Measurements from ENCODE around the gene CEBPZOS.
A peak's percentile ranks its signal among the peaks of the same experiment; 100 is the strongest.
"Not testable (repeated sequence)": the region's sequence is repeated elsewhere in the genome, so short reads cannot be mapped to it uniquely, and the experiment has no call there.

Gene CEBPZOS

DNA sequence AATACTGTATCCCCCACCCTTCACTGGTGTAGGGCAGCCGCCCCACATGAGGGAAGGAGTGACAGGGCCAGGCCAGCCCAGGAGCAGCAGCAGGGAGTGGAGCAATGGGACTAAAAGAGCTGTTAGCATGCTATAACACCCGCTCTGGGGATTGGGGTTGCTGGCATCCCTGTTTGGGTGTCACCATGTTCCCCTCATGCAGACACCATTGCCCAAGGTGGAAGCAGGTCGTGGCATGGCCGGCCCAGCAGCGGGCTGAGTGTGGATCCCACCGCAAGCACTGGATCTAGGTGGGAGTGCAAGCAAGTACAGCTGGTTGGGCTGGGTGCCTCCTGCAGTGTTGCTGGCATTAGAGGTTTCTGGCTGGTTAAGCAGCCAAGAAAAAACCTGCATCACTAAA is 4.5 kb upstream of the CEBPZOS start:
- no peak for DNase-seq

- no peak for DNase-seq
These were observed 3.7 kb upstream of the CEBPZOS start for GRCh38 chr2:37192551-37192950.

- not testable (repeated sequence) for DNase-seq
These were observed 405 bp upstream of the CEBPZOS start for GRCh38 chr2:37195862-37196319.

GRCh38 chr2:37198681-37199065 is 2.4 kb downstream of the CEBPZOS start:
- DNase-seq = no peak

DNA sequence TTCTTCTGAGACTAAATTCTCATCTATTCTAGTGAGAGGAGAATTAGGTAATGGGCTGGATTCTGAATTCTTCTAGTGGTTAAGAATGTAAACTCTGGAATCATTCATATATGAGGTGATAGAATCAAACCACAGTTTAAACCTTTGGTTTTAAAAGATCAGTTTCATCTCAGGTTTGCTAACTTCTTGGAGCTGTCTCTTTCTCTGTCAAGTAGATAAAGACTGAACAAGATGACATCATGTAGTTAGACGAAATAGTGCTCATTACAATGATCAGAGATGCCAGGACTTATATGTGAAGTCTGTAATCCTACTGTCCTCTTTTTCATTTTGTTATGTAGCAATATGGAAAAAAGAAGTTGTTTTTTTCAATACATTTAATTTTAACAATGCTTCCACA is 4.9 kb downstream of the CEBPZOS start:
- DNase-seq = no peak

GRCh38 chr2:37201766-37202165 is 5.5 kb downstream of the CEBPZOS start:
- no peak for DNase-seq

- DNase-seq = no peak
These were observed 7.4 kb downstream of the CEBPZOS start for GRCh38 chr2:37203708-37204107.

DNA sequence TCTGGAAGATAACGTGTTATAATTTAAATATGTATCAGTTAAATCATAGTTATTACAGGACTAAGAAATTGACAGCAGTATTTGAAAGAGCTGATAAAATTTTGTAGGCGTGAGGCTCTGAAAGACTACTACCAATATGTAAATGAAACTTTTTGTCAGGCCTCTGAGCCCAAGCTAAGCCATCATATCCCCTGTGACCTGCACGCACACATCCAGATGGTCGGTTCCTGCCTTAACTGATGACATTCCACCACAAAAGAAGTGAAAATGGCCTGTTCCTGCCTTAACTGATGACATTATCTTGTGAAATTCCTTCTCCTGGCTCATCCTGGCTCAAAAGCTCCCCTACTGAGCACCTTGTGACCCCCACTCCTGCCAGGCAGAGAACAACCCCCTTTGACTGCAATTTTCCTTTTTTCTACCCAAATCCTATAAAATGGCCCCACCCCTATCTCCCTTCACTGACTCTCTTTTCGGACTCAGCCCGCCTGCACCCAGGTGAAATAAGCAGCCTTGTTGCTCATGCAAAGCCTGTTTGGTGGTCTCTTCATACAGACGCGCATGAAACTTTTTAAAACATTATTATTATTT is 8.9 kb downstream of the CEBPZOS start:
- DNase-seq = not testable (repeated sequence)

- no peak for DNase-seq
These were observed 9.5 kb downstream of the CEBPZOS start for GRCh38 chr2:37205689-37206341.

GRCh38 chr2:37206760-37207159 is 10.5 kb downstream of the CEBPZOS start:
- DNase-seq = not testable (repeated sequence)

GRCh38 chr2:37211212-37211611 is 14.9 kb downstream of the CEBPZOS start:
- DNase-seq = no peak

GRCh38 chr2:37211939-37212338 is 15.6 kb downstream of the CEBPZOS start:
- no peak for DNase-seq

DNA sequence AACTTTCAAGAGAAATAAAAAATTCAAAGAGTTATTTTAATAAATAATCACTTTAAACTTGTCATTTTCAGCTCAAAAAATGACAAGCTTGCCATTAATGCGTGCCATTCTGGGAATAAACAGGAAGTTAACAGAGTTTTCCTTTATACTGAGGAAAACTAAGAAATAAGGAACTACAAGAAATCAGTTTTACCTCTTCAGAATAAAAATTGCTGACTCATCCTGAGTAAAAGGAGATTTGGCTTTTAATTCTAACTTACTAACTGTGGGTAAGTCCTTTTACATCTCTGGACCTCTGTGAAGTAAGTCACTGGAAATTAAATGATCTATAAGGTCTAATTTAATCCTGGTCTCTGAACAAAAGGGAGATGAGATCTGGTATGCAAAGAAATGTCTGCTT is 19.0 kb downstream of the CEBPZOS start:
- no peak for DNase-seq

DNA sequence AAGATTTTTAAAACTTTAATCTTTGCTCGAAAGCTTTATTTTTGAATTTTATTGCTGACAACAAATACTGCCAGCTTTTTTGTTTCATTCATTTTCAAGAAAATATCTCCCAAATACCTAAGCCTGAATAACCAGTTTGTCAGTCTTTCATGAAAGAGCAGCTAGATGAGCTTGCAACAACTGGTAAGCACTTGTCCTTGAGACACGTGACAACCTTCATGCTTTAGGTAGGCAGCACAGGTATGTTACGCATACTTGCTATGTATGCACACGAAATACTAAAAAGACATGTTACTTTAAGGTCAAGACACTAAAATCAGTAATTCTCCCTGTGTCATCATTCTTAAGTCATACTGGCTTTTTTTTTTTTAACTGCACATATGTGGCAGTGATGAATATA is 22.8 kb downstream of the CEBPZOS start:
- DNase-seq = no peak

- DNase-seq = no peak
These were observed 26.8 kb downstream of the CEBPZOS start for GRCh38 chr2:37223131-37223530.

DNA sequence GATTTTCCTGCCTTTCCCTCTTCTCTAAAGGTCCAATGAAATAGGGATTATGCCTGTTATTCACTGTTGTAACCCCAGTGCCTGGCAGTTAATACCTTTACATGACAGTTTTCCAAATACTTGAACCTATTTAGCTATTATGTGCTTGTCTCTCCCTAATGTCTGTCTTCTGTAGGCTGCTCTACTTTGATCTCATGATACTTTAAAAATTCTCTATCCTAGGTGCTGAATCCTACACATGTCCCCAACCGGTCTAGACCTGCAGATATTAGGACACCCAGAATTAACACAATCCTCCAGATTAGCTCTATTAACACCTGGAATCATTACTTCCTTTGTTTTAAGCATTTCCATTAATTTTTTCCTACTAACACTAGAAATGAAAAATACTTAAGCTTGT is 27.8 kb downstream of the CEBPZOS start:
- DNase-seq = no peak

- not testable (repeated sequence) for DNase-seq
These were observed 28.8 kb downstream of the CEBPZOS start for GRCh38 chr2:37225129-37225528.

- no peak for DNase-seq
These were observed 30.6 kb downstream of the CEBPZOS start for GRCh38 chr2:37226863-37227262.

DNA sequence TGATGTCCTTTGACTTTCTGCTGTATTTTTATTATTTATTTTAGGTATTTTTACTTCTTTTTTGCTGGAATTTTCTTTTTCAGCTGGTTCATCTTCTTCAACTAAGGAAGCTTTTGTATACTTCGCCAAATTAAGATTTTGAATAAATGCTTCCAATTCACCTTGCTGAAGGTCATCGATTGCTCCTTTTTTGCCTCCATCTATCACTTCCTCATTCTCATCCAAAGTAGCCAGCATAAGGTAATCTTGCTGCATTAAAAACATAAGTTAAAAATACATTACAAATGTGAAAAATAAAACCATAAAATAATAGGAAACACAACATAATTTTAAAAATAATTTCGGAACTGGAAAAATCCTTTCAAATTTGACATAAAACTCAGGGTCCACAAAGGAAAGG is 32.5 kb downstream of the CEBPZOS start:
- DNase-seq = no peak

DNA sequence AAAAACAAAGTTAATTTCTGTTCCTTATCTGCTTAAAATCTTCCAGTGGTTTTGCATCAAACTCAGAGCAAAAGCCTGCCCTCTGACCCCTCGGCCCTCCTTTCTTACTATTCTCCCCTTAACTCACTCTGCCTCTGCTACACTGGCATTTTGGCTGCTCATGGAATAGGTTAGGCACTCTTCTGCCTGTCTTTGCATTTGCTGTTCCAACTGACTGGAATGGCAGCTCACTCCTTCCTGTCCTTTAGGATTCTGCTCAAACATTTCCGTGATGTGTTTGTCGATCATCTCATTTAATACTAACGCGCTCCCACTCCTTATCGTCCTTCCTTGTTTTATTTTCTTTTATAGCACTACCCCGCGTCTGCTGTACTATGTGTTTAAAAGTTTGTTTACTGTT is 34.3 kb downstream of the CEBPZOS start:
- DNase-seq = peak; percentile 2

DNA sequence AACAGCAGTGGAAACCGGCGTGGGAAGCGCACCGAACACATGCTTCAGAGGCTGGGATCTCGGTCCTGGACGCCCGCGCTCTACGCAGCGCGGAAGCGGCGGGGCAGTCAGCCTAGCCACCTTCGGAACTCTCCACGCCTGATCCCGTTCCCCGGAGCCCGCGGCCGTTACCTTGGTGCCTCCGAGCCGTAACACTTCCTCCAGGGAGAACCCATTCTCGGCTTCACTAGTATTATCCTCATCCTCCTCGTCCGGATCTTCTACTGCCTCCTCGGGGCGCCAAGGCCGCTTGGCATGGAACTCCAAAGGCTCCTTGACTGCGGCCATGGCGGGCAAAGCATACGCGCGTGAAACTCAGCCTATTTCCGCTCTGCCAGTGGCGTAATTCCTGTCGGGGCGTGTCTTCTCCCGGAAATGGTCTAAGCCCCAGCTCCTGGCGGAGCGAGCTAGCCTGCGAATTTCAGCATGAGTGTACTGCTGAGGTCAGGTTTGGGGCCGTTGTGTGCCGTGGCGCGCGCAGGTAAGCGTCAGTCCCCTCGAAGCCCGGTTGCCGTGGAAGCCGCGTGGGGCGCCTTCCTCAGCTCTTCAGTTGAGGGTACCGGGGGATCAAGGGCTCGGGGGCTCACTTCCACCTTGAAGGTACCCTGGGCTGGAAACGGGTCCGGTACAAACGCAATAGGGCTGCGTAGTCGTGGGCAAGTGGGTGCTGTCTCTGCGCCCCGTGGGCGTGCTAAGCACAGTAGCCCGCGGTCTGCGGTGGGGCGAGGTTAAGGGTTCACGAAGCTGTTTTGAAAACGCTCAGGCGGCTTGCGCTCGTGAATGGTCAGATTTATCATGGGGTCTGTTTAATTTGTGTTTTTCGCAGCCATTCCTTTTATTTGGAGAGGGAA is 35.2 kb downstream of the CEBPZOS start, which contains the start of the genes CEBPZ and NDUFAF7:
Gene CEBPZ (minus strand): TSS at position 356 of the 890 bp plus-strand sequence. CDS start 29 bp downstream, at position 327.
Gene NDUFAF7 (plus strand): TSS at position 418 of the 890 bp plus-strand sequence. CDS start 48 bp downstream, at position 466.
- peak; percentile 92 for DNase-seq

GRCh38 chr2:37232131-37232933 is 36.0 kb downstream of the CEBPZOS start:
- DNase-seq = no peak

- DNase-seq = no peak
These were observed 47.1 kb downstream of the CEBPZOS start for GRCh38 chr2:37243435-37243834.

Data from NCI-H345 (cell line).